Hepatic stellate cell (primary cell): ENCODE results near the gene RREB1.
A peak's percentile ranks its signal among the peaks of the same experiment; 100 is the strongest.

ENCODE experiments used
- DNase-seq: peaks from one replicate; pipeline ENCODE4 v3.0.0; 2011; ENCODE audit warnings: low spot score

RREB1 gene

GRCh38 chr6:7224731-7225130 is 117.0 kb downstream of the RREB1 start:
- DNase-seq: no peak

- no peak for DNase-seq
Observed at GRCh38 chr6:7228662-7229375, 121.1 kb downstream of the RREB1 start.

DNA sequence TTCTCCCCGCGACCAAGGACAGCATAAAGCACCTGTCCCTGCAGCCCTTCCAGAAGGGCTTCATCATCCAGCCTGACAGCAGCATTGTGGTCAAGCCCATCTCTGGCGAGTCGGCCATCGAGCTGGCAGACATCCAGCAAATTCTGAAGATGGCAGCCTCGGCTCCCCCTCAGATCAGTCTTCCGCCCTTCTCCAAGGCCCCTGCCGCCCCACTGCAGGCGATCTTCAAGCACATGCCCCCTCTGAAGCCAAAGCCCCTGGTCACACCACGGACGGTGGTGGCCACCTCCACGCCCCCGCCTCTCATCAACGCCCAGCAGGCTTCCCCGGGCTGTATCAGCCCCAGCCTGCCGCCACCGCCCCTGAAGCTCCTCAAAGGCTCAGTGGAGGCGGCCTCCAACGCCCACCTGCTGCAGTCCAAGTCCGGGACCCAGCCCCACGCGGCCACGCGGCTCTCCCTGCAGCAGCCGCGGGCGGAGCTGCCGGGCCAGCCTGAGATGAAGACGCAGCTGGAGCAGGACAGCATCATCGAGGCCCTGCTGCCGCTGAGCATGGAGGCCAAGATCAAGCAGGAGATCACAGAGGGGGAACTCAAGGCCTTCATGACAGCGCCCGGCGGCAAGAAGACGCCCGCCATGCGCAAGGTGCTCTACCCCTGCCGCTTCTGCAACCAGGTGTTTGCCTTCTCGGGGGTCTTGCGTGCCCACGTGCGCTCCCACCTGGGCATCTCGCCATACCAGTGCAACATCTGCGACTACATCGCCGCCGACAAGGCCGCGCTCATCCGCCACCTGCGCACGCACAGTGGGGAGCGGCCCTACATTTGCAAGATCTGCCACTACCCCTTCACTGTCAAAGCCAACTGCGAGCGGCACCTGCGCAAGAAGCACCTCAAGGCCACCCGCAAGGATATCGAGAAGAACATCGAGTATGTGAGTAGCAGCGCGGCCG is 121.9 kb downstream of the RREB1 start:
- no peak for DNase-seq

DNA sequence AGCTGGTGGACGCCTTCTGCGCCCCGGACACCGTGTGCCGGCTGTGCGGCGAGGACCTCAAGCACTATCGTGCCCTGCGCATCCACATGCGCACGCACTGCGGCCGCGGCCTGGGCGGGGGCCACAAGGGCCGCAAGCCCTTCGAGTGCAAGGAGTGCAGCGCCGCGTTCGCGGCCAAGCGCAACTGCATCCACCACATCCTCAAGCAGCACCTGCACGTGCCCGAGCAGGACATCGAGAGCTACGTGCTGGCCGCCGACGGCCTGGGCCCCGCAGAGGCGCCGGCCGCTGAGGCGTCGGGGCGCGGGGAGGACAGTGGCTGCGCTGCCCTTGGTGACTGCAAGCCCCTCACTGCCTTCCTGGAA is 122.5 kb downstream of the RREB1 start:
- no peak for DNase-seq

DNA sequence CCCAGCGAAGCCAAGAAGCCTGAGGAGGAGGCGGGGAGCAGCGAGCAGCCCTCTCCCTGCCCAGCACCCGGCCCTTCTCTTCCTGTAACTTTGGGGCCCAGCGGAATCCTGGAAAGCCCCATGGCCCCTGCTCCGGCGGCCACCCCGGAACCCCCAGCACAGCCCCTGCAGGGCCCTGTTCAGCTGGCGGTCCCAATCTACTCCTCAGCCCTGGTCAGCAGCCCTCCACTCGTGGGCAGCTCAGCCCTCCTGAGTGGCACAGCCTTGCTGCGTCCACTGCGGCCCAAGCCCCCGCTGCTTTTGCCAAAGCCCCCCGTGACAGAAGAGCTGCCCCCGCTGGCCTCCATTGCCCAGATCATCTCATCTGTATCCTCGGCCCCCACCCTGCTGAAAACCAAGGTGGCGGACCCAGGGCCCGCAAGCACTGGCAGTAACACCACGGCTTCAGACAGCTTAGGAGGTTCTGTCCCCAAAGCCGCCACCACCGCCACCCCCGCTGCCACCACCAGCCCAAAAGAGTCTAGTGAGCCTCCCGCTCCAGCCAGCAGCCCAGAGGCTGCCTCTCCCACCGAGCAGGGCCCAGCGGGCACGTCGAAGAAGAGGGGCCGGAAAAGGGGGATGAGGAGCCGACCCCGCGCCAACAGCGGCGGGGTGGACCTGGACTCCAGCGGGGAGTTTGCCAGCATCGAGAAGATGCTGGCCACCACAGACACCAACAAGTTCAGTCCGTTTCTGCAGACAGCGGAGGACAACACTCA is 123.4 kb downstream of the RREB1 start:
- DNase-seq: no peak

GRCh38 chr6:7232351-7232750 is 124.6 kb downstream of the RREB1 start:
- no peak for DNase-seq

DNA sequence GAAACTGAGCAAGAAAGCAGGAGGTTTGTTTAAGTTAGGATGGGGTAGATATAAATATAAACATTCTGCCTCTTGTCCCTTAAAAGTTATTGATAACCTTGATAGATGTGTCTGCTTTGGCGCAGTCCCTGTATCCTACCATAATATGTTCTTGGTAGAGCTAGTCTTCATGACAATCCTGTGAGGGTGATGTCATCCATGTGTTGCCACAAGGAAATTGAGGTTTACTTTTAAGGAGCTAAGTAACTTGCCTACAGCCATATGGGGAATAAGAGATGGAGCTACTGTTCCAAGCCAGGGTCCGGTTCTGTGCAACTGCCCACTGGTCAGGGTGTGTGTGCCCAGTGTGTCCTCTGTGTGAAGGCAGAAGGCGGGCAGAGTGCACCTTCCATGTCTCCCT is 126.8 kb downstream of the RREB1 start:
- no peak for DNase-seq

- DNase-seq: no peak
Observed at GRCh38 chr6:7235712-7236305, 128.0 kb downstream of the RREB1 start.

DNA sequence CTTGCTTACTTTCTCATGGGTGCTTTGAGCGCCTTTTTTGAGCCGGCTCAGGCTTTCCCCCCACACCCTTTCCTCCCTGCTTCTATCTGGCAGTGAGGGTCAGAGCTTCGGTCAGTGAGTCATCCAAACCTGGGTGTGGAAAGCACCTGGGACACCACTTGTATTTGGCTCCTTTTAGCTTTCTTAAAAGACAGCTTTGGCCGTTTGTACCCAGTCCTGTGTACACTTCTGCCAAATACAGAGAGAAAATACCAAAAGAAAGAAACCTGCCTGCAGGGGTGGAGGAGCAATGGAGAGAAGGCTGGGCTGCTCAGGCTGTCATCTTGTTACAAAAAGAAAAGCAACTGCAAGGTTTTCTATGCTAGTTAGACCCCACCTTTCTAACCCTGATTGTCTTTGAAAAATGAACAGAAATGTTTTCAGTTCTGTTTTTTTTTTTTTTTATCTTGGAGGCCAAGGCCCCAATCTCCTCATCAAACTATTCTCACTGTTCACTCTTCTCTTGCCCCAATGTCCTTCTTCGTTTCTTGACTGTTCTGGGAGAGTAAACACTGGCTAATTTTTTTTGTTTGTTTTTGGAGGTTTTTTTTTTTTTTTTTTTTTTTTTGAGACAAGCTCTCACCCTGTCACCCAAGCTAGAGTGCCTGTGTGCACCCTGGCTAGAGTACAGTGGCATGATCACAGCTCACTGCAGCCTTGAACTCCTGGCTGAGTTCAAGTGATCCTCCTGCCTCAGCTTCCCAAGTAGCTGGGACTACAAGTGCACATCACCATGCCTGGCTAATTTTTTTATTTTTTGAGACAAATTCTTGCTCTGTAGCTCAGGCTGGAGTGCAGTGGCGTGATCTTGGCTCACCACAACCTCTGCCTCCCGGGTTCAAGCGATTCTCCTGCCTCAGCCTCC is 128.8 kb downstream of the RREB1 start:
- no peak for DNase-seq

GRCh38 chr6:7237653-7238188 is 130.0 kb downstream of the RREB1 start:
- no peak for DNase-seq

DNA sequence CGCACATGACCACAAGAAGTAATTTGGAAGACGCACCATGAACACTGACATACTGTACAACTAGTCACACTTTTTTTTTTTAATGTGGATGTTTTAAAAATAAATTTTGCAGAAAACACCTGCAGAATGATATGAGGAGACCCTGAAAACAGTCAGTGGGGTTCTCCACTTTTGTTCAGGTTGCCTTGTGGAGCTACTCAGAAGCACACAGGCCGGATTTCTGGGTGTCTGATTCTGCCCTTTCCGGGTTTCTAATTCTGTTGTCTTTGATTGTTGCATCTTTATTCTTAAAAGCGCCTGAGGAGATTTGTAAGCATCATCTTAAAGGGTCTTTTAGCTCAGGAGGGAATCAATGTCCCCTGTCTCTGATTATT is 130.8 kb downstream of the RREB1 start:
- no peak for DNase-seq

GRCh38 chr6:7238900-7239589 is 131.3 kb downstream of the RREB1 start:
- DNase-seq: peak; percentile 61

DNA sequence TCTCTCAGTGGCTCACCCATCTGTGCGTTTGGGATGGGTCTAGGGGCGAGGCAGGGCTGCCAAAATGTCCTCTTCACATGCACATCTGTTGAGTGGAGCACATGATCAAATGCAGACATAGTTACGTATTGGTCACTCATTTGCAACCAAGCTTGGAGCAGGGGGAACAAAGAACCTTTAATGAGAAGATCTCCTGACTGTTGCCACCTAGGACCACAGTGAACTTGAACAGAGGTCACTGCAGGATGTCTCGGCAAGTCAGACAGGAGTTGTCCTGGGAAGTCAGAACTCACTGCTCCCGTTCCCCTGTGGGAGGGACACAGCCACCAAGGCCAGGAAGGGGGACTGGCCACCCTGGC is 131.8 kb downstream of the RREB1 start:
- DNase-seq: no peak

DNA sequence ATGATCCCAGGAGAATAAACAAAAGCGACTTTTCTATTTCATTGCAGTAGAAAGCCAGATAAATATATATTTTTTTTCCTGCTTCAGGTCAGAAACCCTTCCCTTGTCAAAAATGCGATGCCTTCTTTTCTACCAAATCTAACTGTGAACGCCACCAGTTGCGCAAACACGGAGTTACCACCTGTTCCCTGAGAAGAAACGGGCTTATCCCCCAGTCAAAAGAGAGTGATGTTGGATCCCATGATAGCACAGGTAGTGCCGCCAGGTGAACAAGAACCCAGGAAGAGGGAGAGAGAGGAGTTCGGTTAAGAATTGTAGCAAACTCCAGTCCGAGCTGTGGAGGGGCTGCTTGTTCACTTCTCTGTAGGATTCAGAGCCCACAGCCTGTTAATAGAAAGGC is 132.6 kb downstream of the RREB1 start:
- no peak for DNase-seq

GRCh38 chr6:7241160-7241559 is 133.4 kb downstream of the RREB1 start:
- no peak for DNase-seq

DNA sequence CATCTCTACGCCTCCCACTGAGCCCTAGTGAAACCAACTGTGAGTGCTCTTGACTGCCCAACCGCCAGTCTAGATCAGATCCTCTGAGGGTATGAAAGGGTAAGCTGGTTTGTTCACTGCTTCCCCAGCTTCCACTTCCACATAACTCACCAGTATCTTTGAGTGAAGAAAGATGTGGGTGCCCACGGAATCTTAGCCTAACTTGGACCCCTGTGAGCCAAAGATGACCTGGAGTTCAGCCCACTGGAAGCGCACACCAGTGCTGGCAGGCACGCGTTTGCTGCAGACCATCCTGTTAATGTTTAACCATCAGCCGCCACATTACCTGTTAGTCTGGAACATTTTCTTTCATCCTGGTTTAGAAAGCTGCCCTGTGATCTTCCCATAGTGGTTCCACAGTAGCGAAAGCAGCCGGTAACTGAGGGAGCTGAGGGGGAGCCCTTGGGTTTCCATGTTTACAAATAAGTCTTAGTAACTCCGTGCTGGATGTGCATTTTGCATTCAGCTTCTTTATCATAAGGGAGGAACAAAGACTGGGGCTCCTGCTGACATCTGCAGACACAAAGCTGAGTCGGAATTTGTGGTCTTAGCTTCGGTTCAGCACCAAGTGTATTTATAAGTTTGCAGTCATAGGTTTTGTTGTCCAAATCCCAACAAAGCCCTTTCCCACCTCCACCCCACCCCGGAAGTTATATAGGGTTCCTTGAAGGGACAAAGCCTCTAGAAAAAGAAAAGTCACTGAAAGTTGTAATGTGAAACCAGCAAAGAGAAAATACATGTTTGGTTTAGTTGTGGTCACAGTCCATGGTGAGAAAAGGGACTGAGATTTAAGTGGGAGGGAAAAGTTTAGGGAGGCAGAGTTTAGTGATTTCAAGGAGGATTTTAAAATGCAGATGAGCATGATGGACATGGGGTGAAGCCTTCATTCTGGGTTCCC is 134.2 kb downstream of the RREB1 start:
- no peak for DNase-seq

DNA sequence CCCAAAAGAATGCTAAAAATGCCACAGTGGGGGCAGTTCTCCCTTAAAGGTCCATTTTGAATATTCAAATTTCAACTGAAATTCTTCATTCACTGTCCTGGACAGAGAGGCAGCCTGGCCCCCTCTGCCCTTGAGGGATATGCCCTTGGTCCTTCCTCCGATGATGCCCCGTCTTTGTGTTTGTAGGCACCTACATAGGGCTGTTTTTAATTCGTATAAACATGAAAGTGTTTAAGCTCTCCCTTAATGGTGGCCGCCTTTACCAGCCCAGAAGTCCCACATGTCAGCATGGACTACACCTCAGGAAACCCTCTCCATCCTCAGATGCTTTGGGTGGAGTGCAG is 135.0 kb downstream of the RREB1 start:
- no peak for DNase-seq

DNA sequence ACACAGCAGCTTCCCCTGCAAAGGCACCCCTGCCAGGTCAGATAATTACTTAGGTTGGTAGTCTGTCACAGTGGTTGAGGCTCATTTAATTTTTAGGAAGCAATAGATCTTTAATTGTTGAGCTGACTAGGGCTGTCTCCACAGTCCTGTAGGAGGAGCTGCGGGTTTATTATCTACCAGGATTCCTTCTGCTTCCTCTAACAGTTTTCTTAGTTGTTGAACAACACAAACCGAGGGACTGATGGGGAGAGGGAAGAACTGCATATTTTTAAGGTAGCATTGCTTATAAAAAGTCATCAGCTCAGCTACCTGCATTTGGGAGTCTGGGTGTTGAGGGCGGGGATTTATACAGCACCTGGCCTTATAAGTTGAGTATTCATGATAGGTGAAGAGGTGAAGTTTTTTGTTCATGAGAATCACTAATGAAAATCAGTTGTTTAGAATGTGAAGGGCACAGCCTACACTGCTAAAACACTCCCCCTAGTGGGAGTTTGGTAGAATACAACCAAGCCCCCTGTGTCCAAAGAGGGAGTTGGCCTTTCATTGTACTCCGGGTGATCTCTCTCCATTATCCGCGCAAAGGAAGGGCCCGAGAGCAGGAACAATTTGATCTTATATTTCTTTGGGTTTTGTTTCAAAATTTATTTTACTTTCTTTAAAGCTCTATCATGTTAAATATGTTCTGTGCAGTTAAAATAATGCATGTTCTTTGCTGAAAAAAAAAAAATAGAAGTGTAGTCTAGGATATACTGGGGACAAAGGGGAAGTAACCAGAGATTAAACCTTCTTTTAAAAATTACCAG is 135.6 kb downstream of the RREB1 start:
- peak; percentile 78 for DNase-seq
